Common myeloid progenitor, CD34-positive (primary cell): Measurements from ENCODE around the gene ZC3H11A.
A peak's percentile ranks its signal among the peaks of the same experiment; 100 is the strongest.
"Not testable (repeated sequence)": the region's sequence is repeated elsewhere in the genome, so short reads cannot be mapped to it uniquely, and the experiment has no call there.

Experiments used
- CTCF ChIA-PET: fragments of 350-600 bp; sonication (Branson Sonifier 250); formaldehyde crosslinking; loops from one replicate; lab custom pipeline; 2021; ENCODE audit warnings: antibody characterized with exemption; lab: Charles Lee
- POLR2A ChIA-PET: fragments of 350-600 bp; sonication (Branson Sonifier 250); formaldehyde crosslinking; loops from one replicate; lab custom pipeline; 2021; ENCODE audit warnings: antibody characterized with exemption; lab: Charles Lee
- DNase-seq, 3 donors: peaks; one replicate each; pipeline versions ENCODE4 v3.0.0 to v3.0.0-alpha.2; 2013
- H3K27ac ChIP-seq, 2 experiments: 1 replicate in 1 of 2; 2 replicates in 1 of 2; pipeline ENCODE4 v1.7.0; 2013; ENCODE audit warnings: inconsistent platforms in 2 of 2, low read length in 2 of 2, mild to moderate bottlenecking in 2 of 2, low read depth in 1 of 2, moderate library complexity in 1 of 2; ENCODE audit not compliant: severe bottlenecking in 2 of 2, insufficient read depth in 1 of 2, poor library complexity in 1 of 2
- H3K27me3 ChIP-seq, 5 experiments: replicated peaks in 2 of 5; 1 replicate in 3 of 5; 2 replicates in 2 of 5; pipeline versions ENCODE4 v1.6.1 to v1.7.0; 2013; ENCODE audit warnings: low read length in 4 of 5, mild to moderate bottlenecking in 2 of 5, moderate library complexity in 2 of 5, inconsistent platforms in 1 of 5; ENCODE audit not compliant: insufficient read depth in 5 of 5, control insufficient read depth in 4 of 5
- H3K36me3 ChIP-seq, 4 experiments: 1 replicate in 2 of 4; 2 replicates in 2 of 4; pipeline versions ENCODE4 v1.6.1 to v1.7.0; 2013; ENCODE audit warnings: low read length in 3 of 4, control low read depth in 1 of 4, mild to moderate bottlenecking in 1 of 4; ENCODE audit not compliant: control insufficient read depth in 4 of 4, insufficient read depth in 4 of 4
- H3K4me1 ChIP-seq, 4 experiments: 1 replicate in 3 of 4; 2 replicates in 1 of 4; pipeline versions ENCODE4 v1.6.1 to v1.7.1; 2013; ENCODE audit warnings: low read length in 3 of 4, mild to moderate bottlenecking in 3 of 4, control low read depth in 1 of 4, inconsistent platforms in 1 of 4, moderate library complexity in 1 of 4; ENCODE audit not compliant: control insufficient read depth in 4 of 4, insufficient read depth in 4 of 4; ENCODE audit errors: control extremely low read depth in 1 of 4
- H3K4me3 ChIP-seq, 7 experiments: 1 replicate in 4 of 7; 2 replicates in 3 of 7; pipeline versions ENCODE4 v1.5.1 to v1.7.0; 2013; ENCODE audit warnings: mild to moderate bottlenecking in 7 of 7, low read length in 6 of 7, moderate library complexity in 6 of 7, inconsistent platforms in 2 of 7, low read depth in 2 of 7, control low read depth in 1 of 7; ENCODE audit not compliant: insufficient read depth in 4 of 7, control insufficient read depth in 1 of 7; ENCODE audit errors: extremely low read depth in 1 of 7
- H3K9me3 ChIP-seq, 5 experiments: 1 replicate in 4 of 5; 2 replicates in 1 of 5; pipeline versions ENCODE4 v1.6.1 to v1.7.1; 2013; ENCODE audit warnings: low read length in 4 of 5, mild to moderate bottlenecking in 2 of 5, inconsistent platforms in 1 of 5, low read depth in 1 of 5, moderate library complexity in 1 of 5; ENCODE audit not compliant: control insufficient read depth in 4 of 5, insufficient read depth in 2 of 5; ENCODE audit errors: control extremely low read depth in 1 of 5
- WGBS: methylation state at CpG from one replicate; pipeline ENCODE4 v1.1.5; 2013; ENCODE audit not compliant: insufficient coverage; 5-methylcytosine and 5-hydroxymethylcytosine counted together

The ZC3H11A gene

DNA sequence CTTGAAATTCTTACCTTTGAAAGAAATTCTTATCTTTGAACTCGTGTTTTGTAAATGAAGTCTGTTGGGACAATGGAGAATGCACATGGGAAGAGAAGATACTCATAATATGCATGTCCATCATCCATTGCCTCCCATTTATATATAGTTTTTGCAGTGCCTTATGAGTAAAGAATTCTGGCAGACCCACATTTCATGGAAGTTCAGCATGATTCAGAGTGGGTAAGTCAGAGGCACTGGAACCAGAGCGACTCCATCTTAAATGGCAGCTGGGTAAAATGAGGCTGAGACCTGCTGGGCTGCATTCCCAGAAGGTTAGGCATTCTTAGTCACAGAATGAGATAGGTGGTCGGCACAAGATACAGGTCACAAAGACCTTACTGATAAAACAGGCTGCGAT lies 16.6 kb upstream of the ZC3H11A start:
- Histone ChIP-seq H3K4me3 (peak overlapping the region in 2 of 7 experiments; percentile 11 to 26), H3K27me3 (no peaks in the 10 kb centered on the region), H3K4me1 (peaks cover 4 to 15% (median 8%) of the 10 kb centered on the region in 4 experiments), H3K27ac (no peak overlapping the region), H3K36me3 (no peaks in the 10 kb centered on the region), H3K9me3 (no peaks in the 10 kb centered on the region)
- POLR2A ChIA-PET = no interaction called here
- CTCF ChIA-PET = interaction anchor here (1.1 kb wide), 1 partner anchor 10 kb away, joined by 3 read pairs; no protein-coding TSS in a partner anchor
- 95% methylated on average over 2 of the region's 4 CpGs for WGBS
- DNase-seq = no peak

- no peaks in the 10 kb centered on the region for H3K27me3 ChIP-seq
- no peaks in the 10 kb centered on the region for H3K9me3 ChIP-seq
- peaks cover 4 to 15% (median 8%) of the 10 kb centered on the region in 4 experiments for H3K4me1 ChIP-seq
- DNase-seq = no peak
- POLR2A ChIA-PET = interaction anchor here (1.2 kb wide), 1 partner anchor 11 kb away, joined by 5 read pairs; no protein-coding TSS in a partner anchor
- H3K4me3 ChIP-seq = no peak overlapping the region
- WGBS = 97% methylated on average over 4 of the region's 7 CpGs
- H3K36me3 ChIP-seq = no peaks in the 10 kb centered on the region
- H3K27ac ChIP-seq = no peak overlapping the region
- CTCF ChIA-PET = interaction anchor here (0.8 kb wide), 1 partner anchor 24 kb away, joined by 3 read pairs; no protein-coding TSS in a partner anchor
These were observed 13.5 kb upstream of the ZC3H11A start for GRCh38 chr1:203781962-203782361.

DNA sequence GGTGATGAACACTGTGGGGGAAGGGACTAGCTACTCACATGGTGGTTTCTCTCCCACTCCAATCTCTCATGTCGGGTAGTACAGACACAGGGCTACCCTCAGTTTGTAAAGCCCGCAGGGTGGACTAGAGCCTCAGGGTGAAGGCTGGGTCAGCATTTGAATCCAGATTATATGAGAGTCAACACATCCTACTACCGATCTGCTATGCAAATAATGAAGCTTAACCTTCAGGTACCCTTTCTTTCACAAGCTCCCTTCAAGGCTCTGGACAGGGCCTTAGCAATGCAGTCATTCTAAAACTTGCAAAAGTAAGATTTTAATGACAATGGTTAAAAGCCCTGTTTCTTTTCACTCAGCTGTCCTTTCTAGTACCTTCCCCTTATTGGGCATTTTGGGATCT lies 5.5 kb upstream of the ZC3H11A start:
- WGBS = 100% methylated on average over 1 of the region's 3 CpGs
- CTCF ChIA-PET = no interaction called here
- POLR2A ChIA-PET = interaction anchor here (0.5 kb wide), 1 partner anchor 9 kb away, joined by 6 read pairs; no protein-coding TSS in a partner anchor

DNA sequence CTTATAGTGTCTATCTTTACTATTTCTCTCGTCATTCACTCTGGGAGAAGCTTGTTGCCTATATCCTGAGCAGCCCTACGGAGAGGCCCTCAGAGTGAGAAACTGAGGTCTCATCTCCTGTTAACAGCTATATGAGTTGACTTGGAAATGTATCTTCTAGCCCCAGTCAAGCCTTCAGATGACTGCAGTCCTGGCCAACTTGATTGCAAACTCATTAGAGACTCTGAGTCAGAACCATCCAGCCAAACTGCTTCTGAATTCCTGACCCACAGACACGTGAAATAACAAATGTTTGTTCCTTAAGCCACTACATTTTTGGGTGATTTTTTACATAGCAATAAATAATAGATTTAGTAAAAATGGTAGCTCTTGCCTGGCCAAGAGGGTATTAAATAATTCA lies 3.9 kb upstream of the ZC3H11A start:
- POLR2A ChIA-PET = no interaction called here
- Histone ChIP-seq H3K27me3 (no peaks in the 10 kb centered on the region), H3K36me3 (peaks cover 0 to under 1% (median 0%) of the 10 kb centered on the region in 4 experiments), H3K9me3 (no peaks in the 10 kb centered on the region), H3K4me3 (no peak overlapping the region), H3K27ac (no peak overlapping the region), H3K4me1 (peaks cover 5 to 6% (median 5%) of the 10 kb centered on the region in 4 experiments)
- CTCF ChIA-PET = interaction anchor here (0.9 to 1.4 kb wide), 3 partner anchors 8 to 70 kb away, joined by 3 to 4 read pairs (median 4); no protein-coding TSS in a partner anchor
- 93% methylated on average over 2 of the region's 3 CpGs for WGBS
- no peak for DNase-seq

More for the DNA sequence above, 5.5 kb upstream of the ZC3H11A start:
- peaks cover 1 to 3% (median 2%) of the 10 kb centered on the region in 4 experiments for H3K4me1 ChIP-seq
- no peaks in the 10 kb centered on the region for H3K36me3 ChIP-seq
- no peak for DNase-seq
- no peak overlapping the region for H3K27ac ChIP-seq
- no peaks in the 10 kb centered on the region for H3K9me3 ChIP-seq
- no peak overlapping the region for H3K4me3 ChIP-seq
- H3K27me3 ChIP-seq = no peaks in the 10 kb centered on the region

GRCh38 chr1:203792486-203792885 lies 2.9 kb upstream of the ZC3H11A start:
- ChIA-PET POLR2A (no interaction called here), CTCF (interaction anchor here (0.9 to 1.4 kb wide), 2 partner anchors 9 to 71 kb away, joined by 3 to 4 read pairs; no protein-coding TSS in a partner anchor)
- no peaks in the 10 kb centered on the region for H3K27me3 ChIP-seq
- H3K27ac ChIP-seq = no peak overlapping the region
- 87% methylated on average over 2 of the region's 2 CpGs for WGBS
- H3K36me3 ChIP-seq = peaks cover 0 to 5% (median 3%) of the 10 kb centered on the region in 4 experiments
- DNase-seq = no peak
- H3K9me3 ChIP-seq = no peaks in the 10 kb centered on the region
- H3K4me3 ChIP-seq = no peak overlapping the region
- peaks cover 5 to 16% (median 13%) of the 10 kb centered on the region in 4 experiments for H3K4me1 ChIP-seq

DNA sequence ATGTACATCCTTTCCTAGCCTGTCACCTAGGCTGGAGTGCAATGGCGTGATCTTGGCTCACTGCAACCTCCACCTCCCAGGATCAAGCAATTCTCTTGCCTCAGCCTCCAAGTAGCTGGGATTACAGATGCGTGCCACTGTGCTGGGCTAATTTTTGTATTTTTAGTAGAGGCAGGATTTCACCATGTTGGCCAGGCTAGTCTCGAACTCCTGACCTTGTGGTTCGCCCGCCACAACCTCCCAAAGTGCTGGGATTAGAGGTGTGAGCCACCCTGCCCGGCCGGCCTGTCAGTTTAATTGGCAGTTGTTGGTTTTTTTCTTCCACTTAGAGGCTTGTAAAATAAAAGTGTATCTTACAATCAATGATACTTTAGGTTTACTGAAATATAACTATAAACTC lies 1.9 kb upstream of the ZC3H11A start:
- H3K4me3 ChIP-seq, CTCF ChIA-PET, POLR2A ChIA-PET, H3K27me3 ChIP-seq, DNase-seq, H3K9me3 ChIP-seq, H3K27ac ChIP-seq: not testable (repeated sequence)
- Histone ChIP-seq H3K4me1 (peaks cover 5 to 22% (median 14%) of the 10 kb centered on the region in 4 experiments), H3K36me3 (peaks cover 7 to 16% (median 10%) of the 10 kb centered on the region in 4 experiments)
- 86% methylated on average over 2 of the region's 7 CpGs for WGBS

GRCh38 chr1:203794764-203795440 lies 521 bp upstream of the ZC3H11A start:
- peaks cover 10 to 29% (median 14%) of the 10 kb centered on the region in 4 experiments for H3K4me1 ChIP-seq
- H3K4me3 ChIP-seq = peak overlapping the region in 6 of 7 experiments; percentile 46 to 91 (median 79)
- DNase-seq = no peak
- H3K9me3 ChIP-seq = peaks cover 0 to 2% (median 0%) of the 10 kb centered on the region in 5 experiments
- WGBS = 89% methylated on average over 9 of the region's 19 CpGs
- no peaks in the 10 kb centered on the region for H3K27me3 ChIP-seq
- ChIA-PET POLR2A (no interaction called here), CTCF (no interaction called here)
- peak overlapping the region; percentile 92 to 96 for H3K27ac ChIP-seq
- peaks cover 13 to 29% (median 18%) of the 10 kb centered on the region in 4 experiments for H3K36me3 ChIP-seq
